ENCODE data around the gene TPRX1. TPM values are rescaled to one million over a fixed set of nuclear protein-coding genes. Genes with fewer than 3 reads are reported as not detected.

The TPRX1 gene
- total RNA-seq, 2 donors from 2014 or later, result not detected

DNA sequence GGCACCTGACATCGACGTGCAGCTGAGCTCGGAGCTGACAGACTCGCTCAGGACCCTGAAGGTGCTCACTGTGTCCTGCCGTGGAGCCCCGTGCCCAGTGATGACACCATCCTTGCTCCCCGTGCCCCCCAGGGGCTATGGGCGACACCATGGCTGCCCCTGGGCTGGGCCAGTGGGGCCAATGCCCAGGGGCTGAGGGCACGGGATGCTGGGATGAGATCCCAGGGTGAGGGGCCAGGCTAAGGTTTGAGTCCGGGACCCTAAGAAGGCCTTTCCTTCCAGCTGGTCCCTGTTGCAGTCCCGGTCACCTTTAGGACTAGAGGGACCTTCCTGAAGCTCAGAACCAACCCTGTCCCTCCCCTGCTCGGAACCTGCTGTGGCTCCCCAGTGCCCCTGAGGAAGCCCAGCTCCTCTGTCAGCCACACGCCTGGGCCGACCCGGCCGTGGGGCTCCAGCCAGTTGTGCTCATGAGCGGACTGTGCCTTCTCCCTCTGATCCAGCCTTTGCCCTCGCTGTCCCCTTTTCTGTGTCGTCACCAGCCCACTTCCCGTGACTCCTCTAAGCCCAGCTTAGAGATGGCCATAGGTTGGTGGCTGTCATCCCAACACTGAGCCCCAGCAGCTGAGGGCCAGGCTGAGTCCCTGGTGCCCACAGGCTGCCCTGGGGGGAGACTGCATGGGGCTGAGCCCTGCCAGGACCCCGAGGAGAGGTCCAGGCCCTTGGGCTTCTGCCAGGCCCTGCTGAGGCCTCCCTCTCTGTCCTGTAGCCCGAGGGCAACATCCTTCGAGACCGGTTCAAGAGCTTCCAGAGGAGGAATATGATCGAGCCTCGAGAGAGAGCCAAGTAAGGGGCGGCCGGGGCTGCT, 48.4 kb downstream of the TPRX1 start:
- no peak for ATAC-seq
- intact Hi-C loops (cut with DNase I, micrococcal nuclease), result no loop called here

DNA sequence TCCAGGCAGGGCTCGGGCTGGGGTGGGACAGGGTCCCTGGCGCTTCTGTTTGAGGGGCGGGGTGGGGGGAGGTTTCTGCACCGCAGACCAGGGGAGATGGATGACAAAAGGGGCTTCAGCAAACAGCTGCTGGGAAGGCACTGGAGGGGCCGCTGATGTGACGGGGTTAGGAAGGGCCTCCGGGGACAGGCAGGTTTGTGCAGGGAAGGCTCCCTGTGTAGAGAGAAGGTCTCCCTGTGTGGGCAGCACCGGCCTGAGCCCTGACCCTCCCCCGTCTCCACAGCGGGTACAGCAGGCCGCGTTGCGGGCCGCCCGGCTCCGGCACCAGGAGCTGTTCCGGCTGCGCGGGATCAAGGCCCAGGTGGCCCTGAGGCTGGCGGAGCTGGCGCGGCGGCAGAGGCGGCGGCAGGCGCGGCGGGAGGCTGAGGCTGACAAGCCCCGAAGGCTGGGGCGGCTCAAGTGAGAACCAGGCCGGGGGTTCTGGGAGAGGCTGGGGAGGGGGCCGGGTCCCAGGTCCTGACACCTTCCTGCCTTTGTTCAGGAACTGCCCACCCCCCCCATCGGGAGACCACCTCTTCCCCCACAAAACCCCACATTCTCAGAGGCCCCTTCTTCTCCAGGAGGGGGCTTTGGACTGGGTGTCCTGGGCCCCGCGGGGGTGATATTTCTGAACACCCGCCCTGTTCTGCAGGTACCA, 49.1 kb downstream of the TPRX1 start:
- intact Hi-C loops (cut with DNase I, micrococcal nuclease), result no loop called here
- no peak for ATAC-seq

More for the DNA sequence above, 48.4 kb downstream of the TPRX1 start:
- no peak for DNase-seq

DNA sequence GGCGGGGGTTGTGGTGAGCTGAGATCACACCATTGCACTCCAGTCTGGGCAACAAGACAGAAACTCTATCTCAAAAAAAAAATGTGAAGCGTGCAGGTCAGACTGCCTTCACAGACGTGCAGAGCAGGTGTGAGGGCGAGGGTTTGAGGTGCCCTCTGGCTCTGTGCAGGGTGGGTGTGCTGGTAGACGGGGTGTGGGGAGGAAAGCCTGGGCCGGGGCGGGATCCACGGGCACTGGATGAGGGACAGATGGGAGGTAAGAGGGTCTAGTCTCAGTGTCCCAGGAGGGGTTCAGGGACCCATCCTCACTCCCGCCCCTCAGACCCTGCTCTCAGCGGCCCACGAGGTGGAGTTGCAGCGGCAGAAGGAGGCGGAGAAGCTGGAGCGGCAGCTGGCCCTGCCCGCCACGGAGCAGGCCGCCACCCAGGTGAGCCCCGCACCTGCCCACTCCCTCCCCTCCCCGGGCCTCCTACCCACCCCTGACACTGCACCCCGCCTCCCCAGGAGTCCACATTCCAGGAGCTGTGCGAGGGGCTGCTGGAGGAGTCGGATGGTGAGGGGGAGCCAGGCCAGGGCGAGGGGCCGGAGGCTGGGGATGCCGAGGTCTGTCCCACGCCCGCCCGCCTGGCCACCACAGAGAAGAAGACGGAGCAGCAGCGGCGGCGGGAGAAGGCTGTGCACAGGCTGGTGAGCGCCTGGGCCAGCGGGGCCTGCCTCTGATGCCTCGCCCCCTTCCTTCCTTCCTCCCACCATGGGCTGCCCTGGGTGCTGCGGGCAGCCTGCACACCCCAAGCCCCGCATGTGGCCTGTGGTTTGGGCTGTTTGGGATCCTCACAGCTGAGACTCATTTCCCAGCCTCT, 49.9 kb downstream of the TPRX1 start:
- intact Hi-C loops (cut with DNase I, micrococcal nuclease), result no loop called here
- DNase-seq (no peak), ATAC-seq (no peak)

More for the DNA sequence above, 49.1 kb downstream of the TPRX1 start:
- no peak for DNase-seq

DNA sequence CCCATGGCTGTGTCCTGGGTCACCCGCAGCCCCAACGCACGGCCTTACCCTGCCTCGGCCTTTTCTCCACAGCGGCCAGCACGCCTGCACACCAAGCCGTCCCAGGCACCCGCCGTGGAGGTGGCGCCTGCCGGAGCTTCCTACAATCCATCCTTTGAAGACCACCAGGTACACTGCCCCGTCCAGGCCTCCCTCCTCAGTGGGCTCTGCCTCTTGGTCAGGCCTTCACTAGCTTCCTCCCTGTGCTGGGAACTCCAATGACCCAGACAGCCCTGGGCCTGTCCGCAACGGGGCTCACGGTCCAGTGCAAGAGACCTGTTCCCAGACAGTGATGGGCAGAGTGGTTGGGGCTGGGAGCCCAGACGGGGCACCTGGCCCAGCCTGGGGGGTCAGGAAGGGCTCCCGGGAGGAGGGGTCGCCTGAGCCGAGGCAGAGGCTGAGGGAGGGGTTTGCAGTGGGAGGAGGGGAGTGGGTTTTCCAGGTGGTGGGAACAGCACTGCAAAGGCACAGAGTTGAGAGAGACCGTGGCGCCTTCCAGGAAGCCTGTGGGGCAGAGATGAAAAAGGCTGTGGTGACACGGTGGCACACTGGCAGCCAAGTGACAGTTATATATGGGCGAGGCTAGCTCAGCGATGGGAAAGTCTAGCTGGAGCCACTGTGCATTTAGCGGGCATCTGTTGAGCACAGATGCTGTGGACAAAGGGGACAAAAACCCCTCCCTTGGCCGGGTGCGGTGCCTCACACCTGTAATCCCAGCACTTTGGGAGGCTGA, 51.7 kb downstream of the TPRX1 start:
- intact Hi-C loops (cut with DNase I, micrococcal nuclease), result no loop called here
- no peak for DNase-seq
- ATAC-seq, result no peak

Other genes with a start within 250 kb of the TPRX1 start
- under 1 TPM in 1 of 2 donors, not detected in 1; 0.11 TPM for gene ZNF541, start 231.4 kb downstream of the TPRX1 start, total RNA-seq
- gene BICRA, start 195.4 kb downstream of the TPRX1 start, total RNA-seq, result 10 to 100 TPM; 14.9 to 16.8 TPM
- 10 to 100 TPM in 1 of 2 donors, 1 to 10 TPM in 1; 9.6 to 29.6 TPM for gene EHD2, start 91.1 kb downstream of the TPRX1 start, total RNA-seq
- 100 to 1,000 TPM; 260 to 285 TPM for gene NOP53, start 59.0 kb downstream of the TPRX1 start, total RNA-seq
- 100 to 1,000 TPM; 274 to 323 TPM for gene SELENOW, start 25.8 kb downstream of the TPRX1 start, total RNA-seq
- gene CRX, start 17.4 kb upstream of the TPRX1 start, total RNA-seq, result not detected
- not detected for gene TPRX2, start 54.7 kb upstream of the TPRX1 start, total RNA-seq
- gene SULT2A1, start 81.8 kb upstream of the TPRX1 start, total RNA-seq, result under 1 TPM in 1 of 2 donors, not detected in 1; 0.67 TPM
- not detected for gene BSPH1, start 187.6 kb upstream of the TPRX1 start, total RNA-seq
- gene ELSPBP1, start 190.1 kb upstream of the TPRX1 start, total RNA-seq, result not detected
- gene CABP5, start 239.5 kb upstream of the TPRX1 start, total RNA-seq, result not detected